ENCODE data around the gene NFATC2IP. TPM values are rescaled to one million over a fixed set of nuclear protein-coding genes. Genes with fewer than 3 reads are reported as not detected.
A peak's percentile ranks its signal among the peaks of the same experiment; 100 is the strongest.
"Not testable (repeated sequence)": the region's sequence is repeated elsewhere in the genome, so short reads cannot be mapped to it uniquely, and the experiment has no call there.

NFATC2IP gene
- total and polyA plus RNA-seq, 2 donors = 22.2 to 25.2 TPM

GRCh38 chr16:28967156-28967555 is 16.4 kb downstream of the NFATC2IP start:
- WGBS = 88% methylated on average over 4 of the region's 4 CpGs
- no peak overlapping the region for H3K4me3 ChIP-seq (ENCODE audit: low read depth, low read length)
- no peak overlapping the region for H3K27ac ChIP-seq (ENCODE audit: low read depth)
- H3K36me3 ChIP-seq (ENCODE audit: insufficient read depth) = no peaks in the 10 kb centered on the region
- H3K4me1 ChIP-seq (ENCODE audit: insufficient read depth) = no peaks in the 10 kb centered on the region
- no peak for DNase-seq (ENCODE audit: extremely low spot score)

GRCh38 chr16:28969696-28970095 is 19.0 kb downstream of the NFATC2IP start:
- H3K27ac ChIP-seq (ENCODE audit: low read depth); DNase-seq (ENCODE audit: extremely low spot score); H3K36me3 ChIP-seq (ENCODE audit: insufficient read depth); H3K4me1 ChIP-seq (ENCODE audit: insufficient read depth); H3K4me3 ChIP-seq (ENCODE audit: low read depth, low read length): not testable (repeated sequence)
- WGBS = 89% methylated on average over 2 of the region's 2 CpGs

- peak overlapping the region; percentile 89 for H3K4me3 ChIP-seq (ENCODE audit: low read depth, low read length)
- no peaks in the 10 kb centered on the region for H3K4me1 ChIP-seq (ENCODE audit: insufficient read depth)
- DNase-seq (ENCODE audit: extremely low spot score) = peak; percentile 7
- H3K27ac ChIP-seq (ENCODE audit: low read depth) = peak overlapping the region; percentile 11
- H3K36me3 ChIP-seq (ENCODE audit: insufficient read depth) = no peaks in the 10 kb centered on the region
- WGBS = under 1% methylated on average over 17 of the region's 17 CpGs
These were observed 23.3 kb downstream of the NFATC2IP start for GRCh38 chr16:28974007-28974436.

- no peaks in the 10 kb centered on the region for H3K4me1 ChIP-seq (ENCODE audit: insufficient read depth)
- no peaks in the 10 kb centered on the region for H3K36me3 ChIP-seq (ENCODE audit: insufficient read depth)
- WGBS = under 1% methylated on average over 60 of the region's 60 CpGs
These were observed 23.9 kb downstream of the NFATC2IP start, which contains the start of gene SPNS1 for GRCh38 chr16:28974437-28975157. SPNS1 (plus strand) TSS chr16:28974778; CDS start chr16:28975152, 374 bp downstream.

GRCh38 chr16:28975158-28975599 is 24.4 kb downstream of the NFATC2IP start:
- Histone ChIP-seq H3K4me3 (ENCODE audit: low read depth, low read length) (peak overlapping the region; percentile 89), H3K36me3 (ENCODE audit: insufficient read depth) (no peaks in the 10 kb centered on the region), H3K27ac (ENCODE audit: low read depth) (no peak overlapping the region), H3K4me1 (ENCODE audit: insufficient read depth) (no peaks in the 10 kb centered on the region)
- DNase-seq (ENCODE audit: extremely low spot score) = no peak
- WGBS = 5% methylated on average over 30 of the region's 30 CpGs

More at GRCh38 chr16:28974437-28975157, 23.9 kb downstream of the NFATC2IP start, which contains the start of gene SPNS1:
- peak within 1 kb of the TSS; percentile 44 for H3K27ac ChIP-seq (ENCODE audit: low read depth)
- peak; percentile 92 for DNase-seq (ENCODE audit: extremely low spot score)
- H3K4me3 ChIP-seq (ENCODE audit: low read depth, low read length) = peak within 1 kb of the TSS; percentile 89

GRCh38 chr16:28977703-28978662 is 27.2 kb downstream of the NFATC2IP start:
- H3K4me1 ChIP-seq (ENCODE audit: insufficient read depth) = no peaks in the 10 kb centered on the region
- no peak overlapping the region for H3K4me3 ChIP-seq (ENCODE audit: low read depth, low read length)
- H3K27ac ChIP-seq (ENCODE audit: low read depth) = no peak overlapping the region
- H3K36me3 ChIP-seq (ENCODE audit: insufficient read depth) = no peaks in the 10 kb centered on the region
- DNase-seq (ENCODE audit: extremely low spot score) = no peak
- 81% methylated on average over 11 of the region's 11 CpGs for WGBS

GRCh38 chr16:28980330-28980729 is 29.6 kb downstream of the NFATC2IP start:
- WGBS = 89% methylated on average over 7 of the region's 7 CpGs
- not testable (repeated sequence) for H3K4me3 ChIP-seq (ENCODE audit: low read depth, low read length); H3K27ac ChIP-seq (ENCODE audit: low read depth); H3K4me1 ChIP-seq (ENCODE audit: insufficient read depth); H3K36me3 ChIP-seq (ENCODE audit: insufficient read depth); DNase-seq (ENCODE audit: extremely low spot score)

- Histone ChIP-seq H3K4me3 (ENCODE audit: low read depth, low read length) (no peak overlapping the region), H3K27ac (ENCODE audit: low read depth) (no peak overlapping the region), H3K4me1 (ENCODE audit: insufficient read depth) (no peaks in the 10 kb centered on the region), H3K36me3 (ENCODE audit: insufficient read depth) (peaks cover 5% of the 10 kb centered on the region)
- DNase-seq (ENCODE audit: extremely low spot score) = no peak
- WGBS = 96% methylated on average over 7 of the region's 7 CpGs
These were observed 30.2 kb downstream of the NFATC2IP start for GRCh38 chr16:28980929-28981328.

- Histone ChIP-seq H3K27ac (ENCODE audit: low read depth) (no peak overlapping the region), H3K36me3 (ENCODE audit: insufficient read depth) (peaks cover 5% of the 10 kb centered on the region), H3K4me3 (ENCODE audit: low read depth, low read length) (no peak overlapping the region), H3K4me1 (ENCODE audit: insufficient read depth) (no peaks in the 10 kb centered on the region)
- 76% methylated on average over 12 of the region's 12 CpGs for WGBS
- DNase-seq (ENCODE audit: extremely low spot score) = no peak
These were observed 30.8 kb downstream of the NFATC2IP start for GRCh38 chr16:28981517-28981916.

- Histone ChIP-seq H3K27ac (ENCODE audit: low read depth) (no peak overlapping the region), H3K36me3 (ENCODE audit: insufficient read depth) (peaks cover 5% of the 10 kb centered on the region), H3K4me1 (ENCODE audit: insufficient read depth) (no peaks in the 10 kb centered on the region), H3K4me3 (ENCODE audit: low read depth, low read length) (no peak overlapping the region)
- 95% methylated on average over 10 of the region's 10 CpGs for WGBS
- DNase-seq (ENCODE audit: extremely low spot score) = no peak
These were observed 31.7 kb downstream of the NFATC2IP start for GRCh38 chr16:28982418-28982817.

- Histone ChIP-seq H3K4me1 (ENCODE audit: insufficient read depth) (no peaks in the 10 kb centered on the region), H3K4me3 (ENCODE audit: low read depth, low read length) (no peak overlapping the region), H3K36me3 (ENCODE audit: insufficient read depth) (peaks cover 5% of the 10 kb centered on the region), H3K27ac (ENCODE audit: low read depth) (no peak overlapping the region)
- 93% methylated on average over 11 of the region's 11 CpGs for WGBS
- DNase-seq (ENCODE audit: extremely low spot score) = no peak
These were observed 32.2 kb downstream of the NFATC2IP start for GRCh38 chr16:28982949-28983348.

- WGBS = 93% methylated on average over 18 of the region's 18 CpGs
- DNase-seq (ENCODE audit: extremely low spot score) = no peak
- no peak overlapping the region for H3K4me3 ChIP-seq (ENCODE audit: low read depth, low read length)
- no peaks in the 10 kb centered on the region for H3K4me1 ChIP-seq (ENCODE audit: insufficient read depth)
- no peak overlapping the region for H3K27ac ChIP-seq (ENCODE audit: low read depth)
- peaks cover 5% of the 10 kb centered on the region for H3K36me3 ChIP-seq (ENCODE audit: insufficient read depth)
These were observed 32.9 kb downstream of the NFATC2IP start for GRCh38 chr16:28983644-28984043.

- Histone ChIP-seq H3K4me1 (ENCODE audit: insufficient read depth) (no peaks in the 10 kb centered on the region), H3K27ac (ENCODE audit: low read depth) (no peak overlapping the region), H3K36me3 (ENCODE audit: insufficient read depth) (peaks cover 5% of the 10 kb centered on the region), H3K4me3 (ENCODE audit: low read depth, low read length) (no peak overlapping the region)
- no peak for DNase-seq (ENCODE audit: extremely low spot score)
- 76% methylated on average over 12 of the region's 12 CpGs for WGBS
These were observed 33.4 kb downstream of the NFATC2IP start for GRCh38 chr16:28984091-28984490.
